ENCODE results near the gene TBC1D22A.

Gene TBC1D22A

DNA sequence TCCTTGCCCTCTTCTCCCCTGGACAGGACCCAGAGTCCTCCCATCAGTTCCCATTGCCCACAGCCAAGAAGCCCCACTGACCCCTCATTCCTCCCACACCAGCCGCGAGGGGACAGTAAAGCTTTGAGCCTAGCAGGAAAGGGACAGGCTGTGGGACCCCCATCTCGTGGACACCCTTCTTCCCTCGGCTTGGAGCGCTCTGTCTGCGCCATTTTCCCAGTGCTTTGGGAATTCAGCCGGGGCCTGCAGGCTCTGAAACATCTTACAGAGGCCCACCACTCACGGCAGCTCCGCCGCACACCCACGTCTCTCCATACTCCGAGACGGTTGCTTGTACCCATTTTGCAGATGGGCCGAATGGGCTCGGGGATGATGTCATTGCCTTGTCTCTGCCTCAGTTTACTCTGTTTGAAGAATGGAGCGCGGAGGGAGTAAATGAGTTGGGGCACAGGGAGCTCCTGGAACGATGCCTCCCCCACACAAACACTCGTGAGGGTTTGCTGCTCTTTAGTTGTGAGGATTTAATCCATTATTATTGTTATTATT is 447.7 kb downstream of the TBC1D22A start:
- H3K4me3 ChIP-seq (ENCODE audit: low read length): no peak overlapping the region
- H3K4me2 ChIP-seq (ENCODE audit: low read length): no peak overlapping the region
- no peaks in the 10 kb centered on the region for H3K4me1 ChIP-seq (ENCODE audit: control insufficient read depth, insufficient read depth, low read length)
- H3K9me3 ChIP-seq (replicated peaks; ENCODE audit: low read length): no peaks in the 10 kb centered on the region
- H3K36me3 ChIP-seq (ENCODE audit: insufficient read depth, low read length): no peaks in the 10 kb centered on the region
- H3K27me3 ChIP-seq (ENCODE audit: control insufficient read depth, insufficient read depth, low read length): no peaks in the 10 kb centered on the region
- H3K9ac ChIP-seq (ENCODE audit: low read depth, low read length): no peak overlapping the region

DNA sequence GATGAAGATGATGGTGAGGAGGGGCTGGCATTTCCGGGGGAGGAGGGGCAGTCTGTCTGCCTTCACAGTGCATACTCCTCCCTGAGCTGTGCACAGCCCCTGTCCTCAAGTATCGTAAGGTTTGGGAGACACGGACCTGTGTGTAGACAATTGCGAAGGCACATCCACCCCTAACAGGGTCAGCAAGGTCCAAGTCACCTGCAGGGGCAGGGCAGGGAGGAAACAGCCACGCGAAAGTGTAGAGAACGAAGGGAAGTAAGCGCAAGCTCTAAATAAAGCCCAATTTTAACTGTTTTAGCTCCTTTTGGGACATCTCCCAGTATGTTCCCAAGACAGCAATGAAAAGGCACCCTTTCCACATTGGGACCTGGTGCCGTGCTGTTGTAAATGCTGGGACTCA is 448.2 kb downstream of the TBC1D22A start:
- no peaks in the 10 kb centered on the region for H3K4me1 ChIP-seq (ENCODE audit: control insufficient read depth, insufficient read depth, low read length)
- H3K9ac ChIP-seq (ENCODE audit: low read depth, low read length): no peak overlapping the region
- no peak overlapping the region for H3K4me2 ChIP-seq (ENCODE audit: low read length)
- H3K27me3 ChIP-seq (ENCODE audit: control insufficient read depth, insufficient read depth, low read length): no peaks in the 10 kb centered on the region
- no peaks in the 10 kb centered on the region for H3K9me3 ChIP-seq (replicated peaks; ENCODE audit: low read length)
- H3K36me3 ChIP-seq (ENCODE audit: insufficient read depth, low read length): no peaks in the 10 kb centered on the region
- no peak overlapping the region for H3K4me3 ChIP-seq (ENCODE audit: low read length)

DNA sequence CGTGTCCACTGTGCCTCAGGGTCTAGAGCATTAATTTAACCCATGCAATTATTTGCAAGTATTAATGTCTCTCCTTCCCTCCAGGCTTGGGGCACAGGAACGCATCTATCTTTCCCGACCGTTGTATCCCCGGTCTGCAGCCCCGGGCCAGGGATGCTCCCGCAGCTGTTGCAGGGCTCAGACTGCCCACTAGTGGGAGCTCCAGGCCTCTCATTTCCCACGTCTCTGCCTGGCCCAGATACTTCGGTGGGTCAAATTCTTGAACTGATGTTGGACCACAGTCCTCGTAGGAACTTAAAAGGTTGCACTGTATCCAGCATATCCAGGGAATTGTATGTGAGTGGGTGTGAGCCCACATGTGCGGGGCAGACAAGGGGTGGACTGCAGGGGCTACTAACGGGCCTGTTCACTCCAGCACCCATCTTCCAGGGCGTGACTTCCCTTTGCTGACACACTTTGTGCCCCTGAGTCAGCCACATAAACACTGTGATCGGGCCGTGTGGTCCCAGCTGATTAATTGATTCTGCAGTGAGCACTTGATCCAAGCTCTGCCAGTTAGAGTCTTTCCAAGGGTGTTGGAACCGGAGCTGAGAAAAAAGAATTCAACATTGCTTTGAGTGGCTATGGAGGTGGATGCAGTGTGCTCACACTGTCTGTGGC is 451.3 kb downstream of the TBC1D22A start:
- Histone ChIP-seq H3K9me3 (replicated peaks; ENCODE audit: low read length) (no peaks in the 10 kb centered on the region), H3K4me3 (ENCODE audit: low read length) (no peak overlapping the region), H3K4me1 (ENCODE audit: control insufficient read depth, insufficient read depth, low read length) (no peaks in the 10 kb centered on the region), H3K4me2 (ENCODE audit: low read length) (no peak overlapping the region), H3K36me3 (ENCODE audit: insufficient read depth, low read length) (no peaks in the 10 kb centered on the region), H3K27me3 (ENCODE audit: control insufficient read depth, insufficient read depth, low read length) (no peaks in the 10 kb centered on the region), H3K9ac (ENCODE audit: low read depth, low read length) (no peak overlapping the region)

DNA sequence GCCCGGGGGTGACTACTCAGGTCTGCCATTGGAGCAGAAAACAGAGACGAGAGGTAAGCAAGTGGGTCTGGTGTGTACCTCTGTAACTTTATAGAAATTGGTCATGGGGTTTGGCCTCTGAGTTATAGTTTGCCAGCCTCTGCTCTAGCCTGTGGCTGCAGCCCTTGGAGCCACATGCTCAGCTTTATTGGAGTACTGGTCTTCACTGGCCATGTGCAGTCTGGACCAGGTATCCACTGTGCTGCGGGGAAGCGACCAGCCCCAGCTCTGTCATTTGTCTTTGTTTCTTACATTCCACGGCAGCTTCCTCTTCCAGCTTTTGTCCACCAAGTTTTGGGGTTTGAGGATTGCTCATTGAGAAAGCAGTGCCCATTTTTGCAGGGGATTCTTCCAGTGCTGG is 453.4 kb downstream of the TBC1D22A start:
- Histone ChIP-seq H3K9me3 (replicated peaks; ENCODE audit: low read length) (no peaks in the 10 kb centered on the region), H3K4me3 (ENCODE audit: low read length) (no peak overlapping the region), H3K36me3 (ENCODE audit: insufficient read depth, low read length) (no peaks in the 10 kb centered on the region), H3K4me1 (ENCODE audit: control insufficient read depth, insufficient read depth, low read length) (no peaks in the 10 kb centered on the region), H3K9ac (ENCODE audit: low read depth, low read length) (no peak overlapping the region), H3K4me2 (ENCODE audit: low read length) (no peak overlapping the region), H3K27me3 (ENCODE audit: control insufficient read depth, insufficient read depth, low read length) (no peaks in the 10 kb centered on the region)

DNA sequence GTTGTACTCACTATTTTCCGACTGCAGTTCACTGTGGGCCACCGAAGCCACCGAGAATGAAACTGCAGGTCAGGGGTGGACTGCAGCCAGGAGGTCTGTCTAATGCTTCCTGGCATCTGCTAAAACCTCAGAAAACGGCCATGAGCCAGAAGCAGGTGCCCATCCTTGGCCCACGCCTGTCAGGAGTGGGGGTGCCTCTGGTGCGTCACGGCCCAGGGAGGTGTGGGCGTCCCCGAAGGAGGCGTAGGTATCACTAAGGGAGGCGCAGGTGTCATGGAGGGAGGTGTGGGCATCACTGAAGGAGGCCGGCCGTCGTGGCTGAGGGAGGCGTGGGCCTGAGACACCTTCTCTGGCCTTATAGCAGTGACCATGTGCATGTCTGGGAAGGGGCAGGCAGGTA is 456.2 kb downstream of the TBC1D22A start:
- Histone ChIP-seq H3K9me3 (replicated peaks; ENCODE audit: low read length) (no peaks in the 10 kb centered on the region), H3K36me3 (ENCODE audit: insufficient read depth, low read length) (no peaks in the 10 kb centered on the region), H3K4me2 (ENCODE audit: low read length) (no peak overlapping the region), H3K4me1 (ENCODE audit: control insufficient read depth, insufficient read depth, low read length) (no peaks in the 10 kb centered on the region), H3K9ac (ENCODE audit: low read depth, low read length) (no peak overlapping the region), H3K27me3 (ENCODE audit: control insufficient read depth, insufficient read depth, low read length) (peaks cover 8% of the 10 kb centered on the region), H3K4me3 (ENCODE audit: low read length) (no peak overlapping the region)

DNA sequence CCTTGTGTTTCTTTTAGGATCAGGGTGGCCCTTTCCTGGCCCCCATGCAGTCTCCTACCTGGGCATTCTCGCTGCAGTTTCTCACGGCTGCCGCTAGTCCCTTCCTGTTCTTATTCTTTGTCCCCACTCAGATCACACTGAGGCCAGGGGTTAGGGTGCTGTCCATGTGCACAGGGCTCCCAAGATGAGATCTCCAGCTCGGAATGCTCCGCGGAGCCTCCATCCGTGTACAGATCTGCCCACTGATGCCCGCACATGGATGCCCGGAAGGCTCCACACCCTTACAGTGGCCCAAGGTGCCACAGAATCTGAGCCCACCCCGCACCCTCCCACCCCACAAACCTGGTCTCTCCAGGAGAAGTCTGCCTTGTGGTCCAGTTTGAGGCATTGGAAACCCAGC is 457.3 kb downstream of the TBC1D22A start:
- H3K4me1 ChIP-seq (ENCODE audit: control insufficient read depth, insufficient read depth, low read length): no peaks in the 10 kb centered on the region
- H3K4me2 ChIP-seq (ENCODE audit: low read length): no peak overlapping the region
- H3K27me3 ChIP-seq (ENCODE audit: control insufficient read depth, insufficient read depth, low read length): peaks cover 8% of the 10 kb centered on the region
- no peaks in the 10 kb centered on the region for H3K9me3 ChIP-seq (replicated peaks; ENCODE audit: low read length)
- no peaks in the 10 kb centered on the region for H3K36me3 ChIP-seq (ENCODE audit: insufficient read depth, low read length)
- no peak overlapping the region for H3K4me3 ChIP-seq (ENCODE audit: low read length)
- H3K9ac ChIP-seq (ENCODE audit: low read depth, low read length): no peak overlapping the region

DNA sequence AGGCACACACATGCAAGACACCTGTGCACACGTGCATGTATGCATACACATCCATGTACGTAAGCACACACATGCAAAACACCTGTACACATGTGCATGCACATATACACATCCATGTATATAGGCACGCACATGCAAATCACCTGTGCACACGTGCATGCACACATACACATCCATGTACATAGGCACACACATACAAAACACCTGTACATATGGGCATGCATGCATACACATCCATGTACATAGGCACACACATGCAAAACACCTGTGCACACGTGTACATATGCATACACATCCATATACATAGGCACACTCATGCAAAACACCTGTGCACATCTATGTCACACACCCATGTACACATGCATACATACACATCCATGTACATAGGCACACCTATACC is 458.3 kb downstream of the TBC1D22A start:
- Histone ChIP-seq H3K4me3 (ENCODE audit: low read length) (no peak overlapping the region), H3K36me3 (ENCODE audit: insufficient read depth, low read length) (no peaks in the 10 kb centered on the region), H3K4me1 (ENCODE audit: control insufficient read depth, insufficient read depth, low read length) (no peaks in the 10 kb centered on the region), H3K27me3 (ENCODE audit: control insufficient read depth, insufficient read depth, low read length) (peaks cover 8% of the 10 kb centered on the region), H3K4me2 (ENCODE audit: low read length) (no peak overlapping the region), H3K9ac (ENCODE audit: low read depth, low read length) (no peak overlapping the region), H3K9me3 (replicated peaks; ENCODE audit: low read length) (no peaks in the 10 kb centered on the region)

DNA sequence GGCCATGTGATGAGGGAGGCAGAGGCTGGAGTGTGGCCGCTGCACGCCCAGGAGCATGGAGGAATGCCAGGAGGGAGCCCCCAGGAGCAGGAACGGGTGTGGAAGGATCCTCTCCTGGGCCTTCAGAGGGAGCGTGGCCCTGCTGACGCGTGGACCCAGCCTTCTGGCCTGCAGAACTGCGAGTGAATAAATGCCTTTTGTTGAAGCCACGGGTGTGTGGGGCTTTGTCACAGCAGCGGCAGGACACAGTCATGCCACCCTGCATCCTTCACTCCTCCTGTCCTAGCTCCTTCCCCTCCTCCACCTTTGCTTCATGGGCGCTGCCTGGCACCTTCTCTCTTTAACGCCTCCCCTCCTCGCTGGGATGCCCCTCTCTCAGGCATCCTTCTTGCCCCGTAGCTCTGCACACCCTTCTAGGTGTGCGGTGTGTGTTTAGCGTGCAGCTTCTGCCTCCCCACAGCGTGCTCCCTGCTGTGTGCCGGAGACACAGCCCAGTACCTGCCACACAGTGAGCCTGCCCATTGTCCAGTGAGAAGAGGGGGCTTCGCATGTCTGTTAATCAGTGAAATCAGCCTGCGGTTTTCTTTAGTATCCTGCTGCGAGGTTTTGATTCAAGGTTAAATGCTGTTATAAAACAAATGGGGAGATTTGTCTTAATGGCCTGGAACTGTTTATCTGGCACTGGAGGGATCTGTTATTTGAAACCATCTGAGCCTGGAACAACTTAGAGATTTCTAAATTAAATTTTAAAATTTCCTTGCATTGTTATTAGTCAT is 459.6 kb downstream of the TBC1D22A start:
- H3K4me3 ChIP-seq (ENCODE audit: low read length): no peak overlapping the region

More for the DNA sequence above, 459.6 kb downstream of the TBC1D22A start:
- no peak overlapping the region for H3K4me2 ChIP-seq (ENCODE audit: low read length)
- H3K9ac ChIP-seq (ENCODE audit: low read depth, low read length): no peak overlapping the region
- no peaks in the 10 kb centered on the region for H3K9me3 ChIP-seq (replicated peaks; ENCODE audit: low read length)
- no peaks in the 10 kb centered on the region for H3K36me3 ChIP-seq (ENCODE audit: insufficient read depth, low read length)
- peaks cover 8% of the 10 kb centered on the region for H3K27me3 ChIP-seq (ENCODE audit: control insufficient read depth, insufficient read depth, low read length)
- no peaks in the 10 kb centered on the region for H3K4me1 ChIP-seq (ENCODE audit: control insufficient read depth, insufficient read depth, low read length)
